Measurements from ENCODE around the gene TLR6.

DNA sequence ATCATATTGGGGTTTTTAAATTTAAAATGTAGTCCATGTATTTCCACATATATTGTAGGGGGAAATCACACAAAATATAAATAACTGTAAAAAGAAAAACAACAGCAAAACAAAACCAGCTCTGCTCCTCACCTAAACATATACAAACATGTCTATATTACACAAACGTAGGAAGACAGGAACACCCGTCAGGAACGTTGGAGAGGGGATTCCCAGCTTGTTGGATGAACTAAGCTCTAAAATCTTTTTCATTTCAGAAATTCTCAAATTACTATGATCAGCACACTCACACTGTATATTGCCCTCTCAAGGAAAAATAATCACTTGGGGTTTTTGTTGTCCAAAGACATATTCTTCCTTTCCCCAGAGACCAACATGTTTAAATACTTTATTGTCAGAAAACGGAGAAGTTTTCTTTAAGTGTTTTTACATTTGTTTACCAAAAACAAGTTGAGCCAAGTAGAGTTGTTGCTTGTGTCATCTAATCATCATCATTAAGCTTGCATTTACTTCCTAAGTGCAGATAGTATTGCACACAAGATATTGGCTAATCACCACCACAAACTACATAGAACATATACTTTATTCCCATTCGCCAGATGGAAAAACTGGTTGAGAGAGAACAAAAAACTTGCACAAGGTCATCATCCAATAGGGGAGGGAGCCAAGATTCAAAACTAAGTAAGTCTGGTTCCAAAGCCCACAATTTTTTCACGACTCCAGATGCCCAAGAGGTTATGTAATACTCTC lies 71.4 kb downstream of the TLR6 start:
- TF ChIP-seq, protein P1, sequence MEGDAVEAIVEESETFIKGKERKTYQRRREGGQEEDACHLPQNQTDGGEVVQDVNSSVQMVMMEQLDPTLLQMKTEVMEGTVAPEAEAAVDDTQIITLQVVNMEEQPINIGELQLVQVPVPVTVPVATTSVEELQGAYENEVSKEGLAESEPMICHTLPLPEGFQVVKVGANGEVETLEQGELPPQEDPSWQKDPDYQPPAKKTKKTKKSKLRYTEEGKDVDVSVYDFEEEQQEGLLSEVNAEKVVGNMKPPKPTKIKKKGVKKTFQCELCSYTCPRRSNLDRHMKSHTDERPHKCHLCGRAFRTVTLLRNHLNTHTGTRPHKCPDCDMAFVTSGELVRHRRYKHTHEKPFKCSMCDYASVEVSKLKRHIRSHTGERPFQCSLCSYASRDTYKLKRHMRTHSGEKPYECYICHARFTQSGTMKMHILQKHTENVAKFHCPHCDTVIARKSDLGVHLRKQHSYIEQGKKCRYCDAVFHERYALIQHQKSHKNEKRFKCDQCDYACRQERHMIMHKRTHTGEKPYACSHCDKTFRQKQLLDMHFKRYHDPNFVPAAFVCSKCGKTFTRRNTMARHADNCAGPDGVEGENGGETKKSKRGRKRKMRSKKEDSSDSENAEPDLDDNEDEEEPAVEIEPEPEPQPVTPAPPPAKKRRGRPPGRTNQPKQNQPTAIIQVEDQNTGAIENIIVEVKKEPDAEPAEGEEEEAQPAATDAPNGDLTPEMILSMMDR (IDR thresholded peaks at IDR 0.05), result no peak
- no peak for TF ChIP-seq POLR2A (IDR thresholded peaks at IDR 0.05)

All from testis (tissue), 2 donors.